RWPE2 (cell line): Measurements from ENCODE around the gene FEZF1.
A peak's percentile ranks its signal among the peaks of the same experiment; 100 is the strongest.
"Not testable (repeated sequence)": the region's sequence is repeated elsewhere in the genome, so short reads cannot be mapped to it uniquely, and the experiment has no call there.

Source experiments
- ATAC-seq: fragments of 200-7000 bp; cut with Tn5 transposase; 3 replicates; pipeline ENCODE4 v1.9.1; 2021; ENCODE audit warnings: low read depth
- DNase-seq: peaks from one replicate; pipeline ENCODE4 v3.0.0-alpha.2; 2020; ENCODE audit warnings: low spot score
- H3K27ac ChIP-seq: fragments of 450-650 bp; 2 replicates; pipeline ENCODE4 v1.5.1; 2017; ENCODE audit warnings: mild to moderate bottlenecking; ENCODE audit not compliant: poor library complexity, severe bottlenecking
- H3K27me3 ChIP-seq: fragments of 250-450 bp; sonication (Bioruptor Pico); 2 replicates; pipeline ENCODE4 v1.5.1; 2021; ENCODE audit warnings: mild to moderate bottlenecking, moderate library complexity; ENCODE audit not compliant: insufficient read depth, poor library complexity, severe bottlenecking
- H3K36me3 ChIP-seq: fragments of 250-450 bp; sonication (Bioruptor Pico); 2 replicates; pipeline ENCODE4 v1.5.1; 2020; ENCODE audit warnings: low read depth, mild to moderate bottlenecking, moderate library complexity
- H3K4me1 ChIP-seq: fragments of 250-450 bp; sonication (Bioruptor Pico); 2 replicates; pipeline ENCODE4 v1.5.1; 2021; ENCODE audit warnings: mild to moderate bottlenecking, moderate library complexity; ENCODE audit not compliant: insufficient read depth, poor library complexity, severe bottlenecking
- H3K4me3 ChIP-seq: fragments of 250-450 bp; sonication (Bioruptor Pico); 2 replicates; pipeline ENCODE4 v1.5.1; 2021; ENCODE audit warnings: mild to moderate bottlenecking, moderate library complexity; ENCODE audit not compliant: severe bottlenecking
- H3K9me3 ChIP-seq: fragments of 250-450 bp; sonication (Bioruptor Pico); 2 replicates; pipeline ENCODE4 v1.5.1; 2021; ENCODE audit warnings: mild to moderate bottlenecking, moderate library complexity; ENCODE audit not compliant: severe bottlenecking
- CTCF ChIP-seq: fragments of 450-650 bp; IDR thresholded peaks from one replicate; pipeline ENCODE4 v1.5.1; 2017; ENCODE audit warnings: mild to moderate bottlenecking, moderate library complexity; ENCODE audit not compliant: poor library complexity, severe bottlenecking

Gene FEZF1

GRCh38 chr7:122298131-122298530 lies 6.4 kb downstream of the FEZF1 start:
- H3K27ac ChIP-seq, result no peak overlapping the region
- H3K9me3 ChIP-seq, result no peaks in the 10 kb centered on the region
- TF ChIP-seq CTCF, result no peak
- DNase-seq (no peak), ATAC-seq (no peak)
- H3K27me3 ChIP-seq, result peaks cover 69% of the 10 kb centered on the region
- H3K4me1 ChIP-seq, result no peaks in the 10 kb centered on the region
- H3K4me3 ChIP-seq, result no peak overlapping the region
- no peaks in the 10 kb centered on the region for H3K36me3 ChIP-seq

DNA sequence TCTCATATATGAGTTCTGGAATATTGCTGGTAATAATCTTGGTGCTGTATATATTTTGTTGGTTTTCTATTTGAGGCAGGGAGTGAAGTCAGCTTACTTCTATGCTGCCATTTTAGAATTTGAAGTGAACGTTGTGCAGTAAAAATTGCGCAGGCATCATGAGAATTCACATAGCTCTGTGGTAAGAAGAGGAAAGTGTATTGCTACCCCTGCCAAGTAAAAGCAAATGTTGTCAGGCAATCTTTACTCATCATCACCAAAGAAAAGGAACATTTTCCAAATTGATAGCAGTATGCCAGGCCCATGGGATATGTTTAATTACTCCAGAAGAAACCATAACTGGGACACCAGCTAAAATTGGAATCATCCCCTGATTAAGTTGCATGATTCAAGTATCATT lies 13.4 kb downstream of the FEZF1 start:
- Histone ChIP-seq H3K9me3 (no peaks in the 10 kb centered on the region), H3K4me3 (no peak overlapping the region), H3K36me3 (no peaks in the 10 kb centered on the region), H3K27ac (no peak overlapping the region), H3K4me1 (no peaks in the 10 kb centered on the region), H3K27me3 (peaks cover 6% of the 10 kb centered on the region)
- ATAC-seq, result no peak
- no peak for DNase-seq
- no peak for TF ChIP-seq CTCF

- ATAC-seq (no peak), DNase-seq (no peak)
- Histone ChIP-seq H3K9me3 (no peaks in the 10 kb centered on the region), H3K4me3 (no peak overlapping the region), H3K4me1 (peaks cover 2% of the 10 kb centered on the region), H3K27me3 (peaks cover 4% of the 10 kb centered on the region), H3K36me3 (no peaks in the 10 kb centered on the region), H3K27ac (no peak overlapping the region)
- TF ChIP-seq CTCF, result no peak
Measured at GRCh38 chr7:122290476-122290875, 14.1 kb downstream of the FEZF1 start.

DNA sequence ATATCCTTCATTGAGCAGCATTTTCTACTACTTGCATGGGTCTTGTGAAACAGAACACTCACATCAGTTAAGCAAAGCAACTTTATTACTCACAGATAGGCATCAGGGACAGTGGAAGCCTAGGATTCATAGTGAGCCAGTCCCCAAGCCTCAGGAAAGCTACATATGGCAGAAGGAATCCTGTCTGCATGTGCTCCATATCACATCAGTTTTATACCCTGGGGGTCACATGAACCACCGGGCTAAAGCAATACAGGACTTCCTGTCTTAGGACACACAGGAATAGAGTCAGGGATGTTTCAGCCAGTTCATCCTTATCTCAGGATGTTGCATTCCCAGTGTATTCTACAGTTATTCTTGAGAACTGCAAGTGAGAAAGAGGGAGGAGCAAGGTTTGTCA lies 15.1 kb downstream of the FEZF1 start:
- Histone ChIP-seq H3K27me3 (no peaks in the 10 kb centered on the region), H3K27ac (no peak overlapping the region), H3K36me3 (no peaks in the 10 kb centered on the region), H3K4me1 (peaks cover 8% of the 10 kb centered on the region), H3K4me3 (no peak overlapping the region), H3K9me3 (no peaks in the 10 kb centered on the region)
- ATAC-seq, result no peak
- no peak for DNase-seq
- no peak for TF ChIP-seq CTCF

DNA sequence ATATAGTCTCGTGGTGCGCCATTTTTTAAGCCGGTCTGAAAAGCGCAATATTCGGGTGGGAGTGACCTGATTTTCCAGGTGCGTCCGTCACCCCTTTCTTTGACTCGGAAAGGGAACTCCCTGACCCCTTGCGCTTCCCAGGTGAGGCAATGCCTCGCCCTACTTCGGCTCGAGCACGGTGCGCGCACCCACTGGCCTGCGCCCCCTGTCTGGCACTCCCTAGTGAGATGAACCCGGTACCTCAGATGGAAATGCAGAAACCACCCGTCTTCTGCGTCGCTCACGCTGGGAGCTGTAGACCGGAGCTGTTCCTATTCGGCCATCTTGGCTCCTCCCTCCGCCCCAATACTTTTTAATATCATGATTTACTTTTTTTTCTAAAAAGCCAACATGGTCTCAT lies 19.9 kb downstream of the FEZF1 start:
- ATAC-seq, H3K27ac ChIP-seq, H3K27me3 ChIP-seq, H3K9me3 ChIP-seq, H3K4me1 ChIP-seq, H3K36me3 ChIP-seq, DNase-seq: not testable (repeated sequence)
- peak; percentile 27 for TF ChIP-seq CTCF
- H3K4me3 ChIP-seq, result peak overlapping the region; percentile 33
